Measurements from ENCODE around the gene ATG7. TPM values are rescaled to one million over a fixed set of nuclear protein-coding genes. Genes with fewer than 3 reads are reported as not detected.

ATG7 gene
- total RNA-seq, 4 donors from 2014 or later, result 31.3 to 67.7 (median 51.3) TPM

DNA sequence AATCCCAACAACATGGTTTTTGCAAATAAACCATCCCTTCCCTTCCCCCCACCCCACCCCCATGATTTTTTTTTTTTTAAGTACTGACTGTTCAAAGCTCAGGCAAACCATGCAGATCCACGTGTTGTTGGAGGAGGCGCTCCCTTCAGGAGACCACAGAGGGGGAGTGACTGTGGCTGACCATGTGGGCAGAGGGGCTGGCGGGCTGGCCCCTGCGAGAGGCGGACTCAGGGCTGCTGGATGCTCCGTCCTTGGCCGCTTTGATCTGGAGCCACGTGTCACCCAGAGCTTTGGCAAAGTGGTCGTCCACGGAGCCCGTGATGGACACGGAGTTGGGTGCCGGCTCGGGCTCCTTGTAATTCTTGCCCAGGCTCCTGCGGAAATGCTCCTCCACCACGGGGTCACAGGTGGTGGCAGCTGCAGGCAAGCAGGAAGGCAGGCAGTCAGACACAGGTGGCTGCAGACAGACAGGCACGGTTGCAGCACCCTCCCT, 286.3 kb downstream of the ATG7 start:
- Histone ChIP-seq H3K36me3 (peaks cover 15 to 82% (median 17%) of the 10 kb centered on the region in 3 donors), H3K9me3 (no peaks in the 10 kb centered on the region), H3K27me3 (no peaks in the 10 kb centered on the region), H3K27ac (peak overlapping the region; percentile 30 to 71 (median 62)), H3K4me3 (no peak overlapping the region), H3K4me1 (peaks cover 40 to 100% (median 61%) of the 10 kb centered on the region in 3 donors)
- intact Hi-C loops (cut with DNase I), result no loop called here
- WGBS, 2 donors, result 17 to 46% methylated on average over 1 to 3 of the region's 17 CpGs
- no peak for DNase-seq
- TF ChIP-seq, protein P1, sequence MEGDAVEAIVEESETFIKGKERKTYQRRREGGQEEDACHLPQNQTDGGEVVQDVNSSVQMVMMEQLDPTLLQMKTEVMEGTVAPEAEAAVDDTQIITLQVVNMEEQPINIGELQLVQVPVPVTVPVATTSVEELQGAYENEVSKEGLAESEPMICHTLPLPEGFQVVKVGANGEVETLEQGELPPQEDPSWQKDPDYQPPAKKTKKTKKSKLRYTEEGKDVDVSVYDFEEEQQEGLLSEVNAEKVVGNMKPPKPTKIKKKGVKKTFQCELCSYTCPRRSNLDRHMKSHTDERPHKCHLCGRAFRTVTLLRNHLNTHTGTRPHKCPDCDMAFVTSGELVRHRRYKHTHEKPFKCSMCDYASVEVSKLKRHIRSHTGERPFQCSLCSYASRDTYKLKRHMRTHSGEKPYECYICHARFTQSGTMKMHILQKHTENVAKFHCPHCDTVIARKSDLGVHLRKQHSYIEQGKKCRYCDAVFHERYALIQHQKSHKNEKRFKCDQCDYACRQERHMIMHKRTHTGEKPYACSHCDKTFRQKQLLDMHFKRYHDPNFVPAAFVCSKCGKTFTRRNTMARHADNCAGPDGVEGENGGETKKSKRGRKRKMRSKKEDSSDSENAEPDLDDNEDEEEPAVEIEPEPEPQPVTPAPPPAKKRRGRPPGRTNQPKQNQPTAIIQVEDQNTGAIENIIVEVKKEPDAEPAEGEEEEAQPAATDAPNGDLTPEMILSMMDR (IDR thresholded peaks at IDR 0.05), result no peak
- no peak for TF ChIP-seq POLR2A (IDR thresholded peaks at IDR 0.05)

DNA sequence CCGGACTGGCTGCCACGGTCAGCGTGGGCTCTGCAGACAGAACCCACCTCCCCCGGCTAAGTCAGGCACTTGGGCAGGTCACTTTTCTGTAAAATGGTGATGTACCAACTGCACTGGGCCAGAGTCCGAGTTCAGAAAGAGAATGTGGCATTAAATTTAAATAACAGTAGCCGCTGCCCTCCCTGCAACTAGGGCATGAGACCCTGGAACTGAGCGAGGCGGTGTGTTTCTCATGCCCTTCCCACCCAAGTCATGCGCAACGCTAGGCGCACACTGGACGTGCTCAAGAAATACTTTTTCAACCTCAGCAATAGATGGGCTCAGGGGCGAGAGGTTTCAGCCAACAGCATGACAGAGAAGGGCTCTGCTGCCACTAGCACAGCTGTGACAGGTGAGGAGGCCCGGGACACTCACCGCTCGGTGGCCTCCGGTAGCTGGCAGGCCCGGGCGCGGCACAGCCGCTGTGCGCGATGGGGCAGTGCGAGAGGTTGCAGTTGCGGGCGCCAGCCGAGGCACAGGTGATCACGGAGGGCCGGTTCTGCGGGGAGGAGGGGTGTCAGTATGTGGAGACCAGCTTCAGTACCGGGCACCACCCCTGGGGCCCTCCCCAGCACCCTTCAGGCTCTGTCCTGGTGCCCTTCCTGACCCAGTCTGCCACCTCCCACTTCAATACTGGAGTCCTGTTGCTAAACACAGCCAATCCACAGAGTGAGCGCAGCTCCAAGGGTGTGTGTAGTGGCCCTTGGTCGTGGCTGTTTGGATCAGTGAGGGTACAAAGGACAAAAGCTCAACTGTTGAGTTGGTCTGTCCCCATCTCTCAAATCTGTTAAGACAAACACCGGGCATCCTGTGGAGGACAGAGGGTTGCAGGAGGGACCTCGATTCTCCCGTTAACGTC, 287.0 kb downstream of the ATG7 start:
- intact Hi-C loops (cut with DNase I), result no loop called here
- no peaks in the 10 kb centered on the region for H3K27me3 ChIP-seq
- H3K4me3 ChIP-seq, result no peak overlapping the region
- H3K36me3 ChIP-seq, result peaks cover 17 to 82% (median 20%) of the 10 kb centered on the region in 3 donors
- no peaks in the 10 kb centered on the region for H3K9me3 ChIP-seq
- WGBS, 2 donors, result 83 to 86% methylated on average over 11 to 24 of the region's 37 CpGs
- H3K4me1 ChIP-seq, result peaks cover 39 to 97% (median 57%) of the 10 kb centered on the region in 3 donors
- TF ChIP-seq, protein P1 (IDR thresholded peaks at IDR 0.05), result no peak
- no peak for TF ChIP-seq POLR2A (IDR thresholded peaks at IDR 0.05)
- DNase-seq, result no peak
- peak overlapping the region; percentile 30 to 71 (median 62) for H3K27ac ChIP-seq

DNA sequence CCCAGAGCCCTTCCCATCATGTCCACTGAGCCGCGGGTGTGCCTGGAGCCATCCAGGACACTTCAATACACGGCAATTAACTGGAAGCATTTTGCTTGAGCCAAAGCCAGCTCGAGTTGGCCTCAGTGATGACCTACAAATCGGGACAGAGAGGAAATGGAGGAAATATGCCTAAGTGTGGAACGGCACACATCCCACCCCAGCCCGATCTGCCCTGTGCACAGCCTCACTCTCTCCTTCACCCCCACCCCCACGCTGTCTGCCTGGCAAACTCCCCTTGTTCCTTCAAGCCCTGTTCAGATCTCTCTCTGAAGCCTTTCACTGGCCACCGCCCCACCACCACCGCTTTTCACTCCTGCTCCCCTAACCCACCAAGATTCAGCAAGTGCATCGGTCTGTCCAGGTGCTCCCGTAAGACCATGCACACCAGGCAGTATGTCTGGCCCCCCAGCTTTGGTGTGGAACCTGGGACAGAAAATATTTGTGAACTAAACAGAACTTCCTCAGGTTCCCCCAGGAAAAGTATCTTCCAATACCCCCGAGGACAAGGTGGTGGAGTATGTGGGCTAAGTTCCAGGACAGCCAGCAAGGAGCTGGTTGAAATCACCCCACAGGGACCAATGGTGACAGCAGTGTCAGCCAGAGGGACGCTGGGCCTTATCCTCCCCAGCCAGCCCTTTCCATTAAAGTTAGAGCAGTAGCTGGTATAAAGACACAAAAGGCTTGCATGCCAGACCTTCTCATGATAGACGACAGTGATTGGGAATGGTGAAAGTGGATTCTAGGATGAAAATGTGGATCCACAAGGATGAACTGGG, 287.8 kb downstream of the ATG7 start:
- no peak overlapping the region for H3K4me3 ChIP-seq
- H3K4me1 ChIP-seq, result peaks cover 45 to 97% (median 60%) of the 10 kb centered on the region in 3 donors
- no peaks in the 10 kb centered on the region for H3K9me3 ChIP-seq
- H3K36me3 ChIP-seq, result peaks cover 17 to 82% (median 25%) of the 10 kb centered on the region in 3 donors
- DNase-seq, result no peak
- intact Hi-C loops (cut with DNase I), result no loop called here
- H3K27ac ChIP-seq, result peak overlapping the region in 2 of 4 donors; percentile 66 to 71
- WGBS, 2 donors, result 66 to 70% methylated on average over 11 to 15 of the region's 15 CpGs
- no peaks in the 10 kb centered on the region for H3K27me3 ChIP-seq
- no peak for TF ChIP-seq POLR2A (IDR thresholded peaks at IDR 0.05)
- TF ChIP-seq, protein P1 (IDR thresholded peaks at IDR 0.05), result no peak

DNA sequence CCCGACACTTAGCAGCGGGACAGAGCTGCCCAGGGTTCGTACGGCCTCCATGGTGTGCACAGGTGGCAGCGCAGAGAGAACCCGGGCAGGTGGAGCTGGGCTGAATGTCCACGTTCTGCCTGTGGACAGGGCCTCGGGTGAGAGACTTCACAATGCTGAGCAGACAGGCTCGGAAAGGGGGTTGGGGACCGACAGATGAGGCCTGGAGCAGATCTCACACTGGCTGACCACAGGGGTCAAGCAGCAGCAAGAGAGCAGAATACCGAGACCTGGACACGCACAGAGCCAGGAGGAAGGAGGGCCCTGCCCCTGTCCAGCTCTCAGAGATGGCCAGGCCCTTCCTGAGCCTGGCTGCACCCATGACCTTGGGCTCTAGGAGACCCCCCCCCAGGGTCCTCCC, 288.5 kb downstream of the ATG7 start:
- Histone ChIP-seq H3K4me3 (no peak overlapping the region), H3K4me1 (peaks cover 44 to 97% (median 55%) of the 10 kb centered on the region in 3 donors), H3K27ac (peak overlapping the region in 3 of 4 donors; percentile 46 to 71 (median 66)), H3K9me3 (no peaks in the 10 kb centered on the region), H3K27me3 (no peaks in the 10 kb centered on the region), H3K36me3 (peaks cover 17 to 82% (median 25%) of the 10 kb centered on the region in 3 donors)
- 91 to 94% methylated on average over 7 to 12 of the region's 12 CpGs for WGBS, 2 donors
- no peak for TF ChIP-seq POLR2A (IDR thresholded peaks at IDR 0.05)
- TF ChIP-seq, protein P1 (IDR thresholded peaks at IDR 0.05), result no peak
- DNase-seq, result no peak
- intact Hi-C loops (cut with DNase I), result no loop called here
